Transverse colon (tissue), 3 donors: Measurements from ENCODE around the gene SYCP2.

Experiments
- EP300 ChIP-seq: sonication (generic); formaldehyde crosslinking; IDR thresholded peaks from one replicate; pipeline ENCODE4 v1.6.1; 2017; ENCODE audit warnings: antibody characterized with exemption, low read depth
- TF ChIP-seq, protein P1 (sequence below), 5 experiments: fragments of 200-600 bp in 3 of 5; fragments of 450-650 bp in 2 of 5; sonication (generic) in 3 of 5; IDR thresholded peaks; 1 replicate in 2 of 5; 2 replicates in 3 of 5; pipeline ENCODE4 v1.5.1; 2016 to 2017; ENCODE audit warnings: antibody characterized with exemption in 5 of 5, inconsistent platforms in 3 of 5, mild to moderate bottlenecking in 2 of 5, moderate library complexity in 1 of 5

DNA sequence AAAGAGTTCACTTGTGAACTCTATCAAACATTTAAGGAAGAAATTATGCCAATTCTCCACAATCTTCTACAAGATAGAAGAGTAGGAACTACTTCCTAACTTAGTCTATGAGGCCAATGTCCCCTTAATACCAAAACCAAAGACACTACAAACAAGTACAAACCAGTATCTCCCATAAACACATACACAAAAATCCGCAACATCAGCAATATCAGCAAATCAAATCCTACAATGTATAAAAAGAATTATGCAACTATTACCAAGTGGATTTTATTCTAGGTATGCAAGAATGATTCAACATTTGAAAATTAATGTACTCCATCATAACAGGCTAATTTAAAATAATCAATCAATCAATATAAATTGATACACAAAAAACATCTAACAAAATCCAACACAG, 45.4 kb downstream of the SYCP2 start:
- TF ChIP-seq EP300 = no peak
- TF ChIP-seq, protein P1, sequence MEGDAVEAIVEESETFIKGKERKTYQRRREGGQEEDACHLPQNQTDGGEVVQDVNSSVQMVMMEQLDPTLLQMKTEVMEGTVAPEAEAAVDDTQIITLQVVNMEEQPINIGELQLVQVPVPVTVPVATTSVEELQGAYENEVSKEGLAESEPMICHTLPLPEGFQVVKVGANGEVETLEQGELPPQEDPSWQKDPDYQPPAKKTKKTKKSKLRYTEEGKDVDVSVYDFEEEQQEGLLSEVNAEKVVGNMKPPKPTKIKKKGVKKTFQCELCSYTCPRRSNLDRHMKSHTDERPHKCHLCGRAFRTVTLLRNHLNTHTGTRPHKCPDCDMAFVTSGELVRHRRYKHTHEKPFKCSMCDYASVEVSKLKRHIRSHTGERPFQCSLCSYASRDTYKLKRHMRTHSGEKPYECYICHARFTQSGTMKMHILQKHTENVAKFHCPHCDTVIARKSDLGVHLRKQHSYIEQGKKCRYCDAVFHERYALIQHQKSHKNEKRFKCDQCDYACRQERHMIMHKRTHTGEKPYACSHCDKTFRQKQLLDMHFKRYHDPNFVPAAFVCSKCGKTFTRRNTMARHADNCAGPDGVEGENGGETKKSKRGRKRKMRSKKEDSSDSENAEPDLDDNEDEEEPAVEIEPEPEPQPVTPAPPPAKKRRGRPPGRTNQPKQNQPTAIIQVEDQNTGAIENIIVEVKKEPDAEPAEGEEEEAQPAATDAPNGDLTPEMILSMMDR (IDR thresholded peaks at IDR 0.05) = no peak
